ENCODE data around the gene G6PD.
"Not testable (repeated sequence)": the region's sequence is repeated elsewhere in the genome, so short reads cannot be mapped to it uniquely, and the experiment has no call there.

Gene G6PD

GRCh38 chrX:154515090-154515965 lies 31.3 kb downstream of the G6PD start:
- no peak for DNase-seq (ENCODE audit: low read depth)

GRCh38 chrX:154513716-154514115 lies 32.9 kb downstream of the G6PD start:
- DNase-seq (ENCODE audit: low read depth), result no peak

GRCh38 chrX:154512879-154513553 lies 33.6 kb downstream of the G6PD start:
- no peak for DNase-seq (ENCODE audit: low read depth)

- DNase-seq (ENCODE audit: low read depth), result no peak
Measured at GRCh38 chrX:154511761-154512160, 34.9 kb downstream of the G6PD start.

- DNase-seq (ENCODE audit: low read depth), result no peak
Measured at GRCh38 chrX:154509455-154509854, 37.2 kb downstream of the G6PD start.

- DNase-seq (ENCODE audit: low read depth), result no peak
Measured at GRCh38 chrX:154508384-154508745, 38.3 kb downstream of the G6PD start.

GRCh38 chrX:154507673-154508383 lies 38.8 kb downstream of the G6PD start:
- no peak for DNase-seq (ENCODE audit: low read depth)

- DNase-seq (ENCODE audit: low read depth), result no peak
Measured at GRCh38 chrX:154506483-154507332, 39.9 kb downstream of the G6PD start.

GRCh38 chrX:154505734-154506133 lies 40.9 kb downstream of the G6PD start:
- DNase-seq (ENCODE audit: low read depth), result no peak

- DNase-seq (ENCODE audit: low read depth), result no peak
Measured at GRCh38 chrX:154502989-154503388, 43.7 kb downstream of the G6PD start.

- DNase-seq (ENCODE audit: low read depth), result no peak
Measured at GRCh38 chrX:154502098-154502497, 44.5 kb downstream of the G6PD start.

GRCh38 chrX:154501423-154501822 lies 45.2 kb downstream of the G6PD start:
- not testable (repeated sequence) for DNase-seq (ENCODE audit: low read depth)

- not testable (repeated sequence) for DNase-seq (ENCODE audit: low read depth)
Measured at GRCh38 chrX:154496591-154497137, 50.0 kb downstream of the G6PD start.

GRCh38 chrX:154495472-154495922 lies 51.1 kb downstream of the G6PD start:
- DNase-seq (ENCODE audit: low read depth), result no peak

- no peak for DNase-seq (ENCODE audit: low read depth)
Measured at GRCh38 chrX:154494715-154495114, 51.9 kb downstream of the G6PD start.

GRCh38 chrX:154490414-154491083 lies 56.1 kb downstream of the G6PD start, which contains the start of gene SLC10A3:
Gene SLC10A3, minus strand, starts transcription at chrX:154490629. Its CDS starts 1,689 bp downstream, at chrX:154488940.
- peak; percentile 82 for DNase-seq (ENCODE audit: low read depth)

GRCh38 chrX:154490021-154490413 lies 56.6 kb downstream of the G6PD start:
- peak; percentile 31 for DNase-seq (ENCODE audit: low read depth)

GRCh38 chrX:154489182-154489581 lies 57.5 kb downstream of the G6PD start:
- DNase-seq (ENCODE audit: low read depth), result no peak

GRCh38 chrX:154488336-154489075 lies 58.1 kb downstream of the G6PD start:
- DNase-seq (ENCODE audit: low read depth), result no peak
